CD14-positive monocyte (primary cell): ENCODE data around the gene HOXC9. TPM values are rescaled to one million over a fixed set of nuclear protein-coding genes. Genes with fewer than 3 reads are reported as not detected.
A peak's percentile ranks its signal among the peaks of the same experiment; 100 is the strongest.

Source experiments
- DNase-seq, 3 donors: peaks; one replicate each; pipeline ENCODE4 v3.0.0-alpha.2; 2011 to 2022
- H2AFZ ChIP-seq: 2 replicates; pipeline ENCODE4 v1.6.0; 2012; ENCODE audit warnings: mild to moderate bottlenecking, low read depth, low read length, inconsistent platforms; ENCODE audit not compliant: insufficient read depth, poor library complexity, severe bottlenecking
- H3K27ac ChIP-seq, 2 donors: 1 replicate in 1 of 2; 2 replicates in 1 of 2; pipeline ENCODE4 v1.5.1; 2012 to 2013; ENCODE audit warnings: low read length in 2 of 2, control low read depth in 1 of 2, inconsistent platforms in 1 of 2, low read depth in 1 of 2, mild to moderate bottlenecking in 1 of 2
- H3K27me3 ChIP-seq, 2 donors: one replicate each; pipeline versions ENCODE4 v1.6.0 to v1.6.1; 2011 to 2013; ENCODE audit warnings: low read length in 2 of 2; ENCODE audit not compliant: control insufficient read depth in 2 of 2, insufficient read depth in 2 of 2
- H3K36me3 ChIP-seq, 2 donors: replicated peaks in 1 of 2; 1 replicate in 1 of 2; 2 replicates in 1 of 2; pipeline versions ENCODE4 v1.5.1 to v1.6.1; 2012 to 2013; ENCODE audit warnings: low read length in 2 of 2, control low read depth in 1 of 2, inconsistent platforms in 1 of 2, mild to moderate bottlenecking in 1 of 2; ENCODE audit not compliant: insufficient read depth in 2 of 2, control insufficient read depth in 1 of 2
- H3K4me1 ChIP-seq, 2 donors: 1 replicate in 1 of 2; 2 replicates in 1 of 2; pipeline versions ENCODE4 v1.5.1 to v1.6.1; 2012 to 2013; ENCODE audit warnings: low read length in 2 of 2, control low read depth in 1 of 2, inconsistent platforms in 1 of 2, mild to moderate bottlenecking in 1 of 2, moderate library complexity in 1 of 2; ENCODE audit not compliant: insufficient read depth in 2 of 2, control insufficient read depth in 1 of 2
- H3K4me2 ChIP-seq: replicated peaks from 2 replicates; pipeline ENCODE3; 2012; ENCODE audit warnings: low read length, moderate library complexity, mild to moderate bottlenecking; ENCODE audit not compliant: poor library complexity, severe bottlenecking; ENCODE audit errors: extremely low read depth
- H3K4me3 ChIP-seq, 3 experiments: fragments of 200-600 bp in 1 of 3; sonication (generic) in 1 of 3; replicated peaks in 1 of 3; 1 replicate in 2 of 3; 2 replicates in 1 of 3; pipeline ENCODE4 v1.5.1; 2011 to 2013; ENCODE audit warnings: low read length in 3 of 3, mild to moderate bottlenecking in 3 of 3, control low read depth in 2 of 3, low read depth in 2 of 3, inconsistent platforms in 1 of 3, moderate library complexity in 1 of 3
- H3K79me2 ChIP-seq: 2 replicates; pipeline ENCODE4 v1.6.0; 2012; ENCODE audit warnings: mild to moderate bottlenecking, control low read depth, inconsistent platforms, low read length, moderate library complexity; ENCODE audit not compliant: insufficient read depth
- H3K9ac ChIP-seq: 2 replicates; pipeline ENCODE4 v1.6.0; 2017; ENCODE audit warnings: low read length, mild to moderate bottlenecking; ENCODE audit not compliant: insufficient read depth, poor library complexity, severe bottlenecking
- H3K9me3 ChIP-seq, 2 donors: replicated peaks in 1 of 2; 1 replicate in 1 of 2; 2 replicates in 1 of 2; pipeline versions ENCODE4 v1.5.1 to v1.6.1; 2012 to 2013; ENCODE audit warnings: low read length in 2 of 2, control low read depth in 1 of 2; ENCODE audit not compliant: control insufficient read depth in 1 of 2, insufficient read depth in 1 of 2
- H4K20me1 ChIP-seq: 2 replicates; pipeline ENCODE4 v1.6.0; 2012; ENCODE audit warnings: mild to moderate bottlenecking, low read length, control low read depth, moderate library complexity; ENCODE audit not compliant: insufficient read depth
- H3K27ac Mint-ChIP-seq, 7 donors: one replicate each; pipeline ENCODE4 v1.8.0; 2020; ENCODE audit warnings: mild to moderate bottlenecking in 7 of 7, mixed read lengths in 7 of 7, moderate library complexity in 6 of 7, inconsistent platforms in 2 of 7
- H3K27me3 Mint-ChIP-seq, 3 donors: one replicate each; pipeline ENCODE4 v1.8.0; 2021 to 2022; ENCODE audit warnings: low read depth in 3 of 3, mild to moderate bottlenecking in 3 of 3, mixed read lengths in 3 of 3, moderate library complexity in 3 of 3, inconsistent platforms in 1 of 3
- H3K36me3 Mint-ChIP-seq, 2 donors: one replicate each; pipeline ENCODE4 v1.8.0; 2020; ENCODE audit warnings: mixed read lengths in 2 of 2, inconsistent platforms in 1 of 2, mild to moderate bottlenecking in 1 of 2
- H3K4me1 Mint-ChIP-seq: one replicate; pipeline ENCODE4 v1.8.0; 2020; ENCODE audit warnings: mild to moderate bottlenecking, mixed read lengths
- H3K4me3 Mint-ChIP-seq, 2 donors: one replicate each; pipeline ENCODE4 v1.8.0; 2020; ENCODE audit warnings: mild to moderate bottlenecking in 2 of 2, mixed read lengths in 2 of 2, moderate library complexity in 1 of 2
- H3K9me3 Mint-ChIP-seq, 7 donors: one replicate each; pipeline ENCODE4 v1.8.0; 2020 to 2022; ENCODE audit warnings: mixed read lengths in 7 of 7, mild to moderate bottlenecking in 6 of 7, moderate library complexity in 6 of 7, inconsistent platforms in 2 of 7
- CTCF ChIP-seq: fragments of 200-600 bp; IDR thresholded peaks from one replicate; pipeline ENCODE4 v1.8.0; 2022; ENCODE audit warnings: antibody characterized with exemption, mild to moderate bottlenecking
- WGBS: methylation state at CpG from one replicate; pipeline ENCODE4 v1.1.5; 2013; ENCODE audit warnings: missing lambda C conversion rate; ENCODE audit not compliant: insufficient coverage; 5-methylcytosine and 5-hydroxymethylcytosine counted together
- intact Hi-C, 2 donors: fragments of 100-400 bp; cut with micrococcal nuclease; formaldehyde crosslinking; loops; one replicate each; pipeline versions ENCODE4 v1.15.0 to v1.15.1; 2023
- polyA minus RNA-seq: library from RNA; depleted of rRNA, polyadenylated mRNA; stranded (reverse); fragments of >200 nt; gene quantifications from 2 replicates; pipeline ENCODE4 v1.2.3, GENCODE V29; 2012
- polyA plus RNA-seq, 3 donors: library from polyadenylated mRNA; depleted of rRNA in 1 of 3; unstranded in 2 of 3; stranded (reverse) in 1 of 3; fragments of 300-500 nt in 2 of 3; fragments of >200 nt in 1 of 3; fragmentation: Illumina TruSeq in 2 of 3; gene quantifications; 1 replicate in 2 of 3; 2 replicates in 1 of 3; pipeline ENCODE4 v1.2.3, GENCODE V29; 2012 to 2021
- total RNA-seq, 12 experiments: library from RNA in 1 of 12; stranded (reverse) in 1 of 12; fragments of 120-200 nt in 1 of 12; gene quantifications; one replicate each; pipeline ENCODE4 v1.2.4 and lab custom pipeline; 2013 to 2026; ENCODE audit warnings: mixed read lengths in 6 of 12, inconsistent platforms in 1 of 12

HOXC9 gene
- not detected for total RNA-seq (2013)
- polyA plus RNA-seq (not detected), polyA minus RNA-seq (not detected in 2 replicates), total RNA-seq (lab: John Stamatoyannopoulos, UW) (0 to 0.81 (median 0) reads per million in 11 experiments)

- Histone ChIP-seq H2AFZ (peak within 1 kb of the TSS; percentile 13), H3K4me2 (peak within 1 kb of the TSS; percentile 24), H3K27me3 (peaks cover 93 to 100% of the 10 kb centered on the region in 2 donors), H3K9ac (no peak within 1 kb of the TSS), H3K4me1 (peaks cover 13 to 23% of the 10 kb centered on the region in 2 donors), H3K79me2 (no peaks in the 10 kb centered on the region), H3K4me3 (no peak within 1 kb of the TSS), H3K27ac (no peak within 1 kb of the TSS), H3K36me3 (no peaks in the 10 kb centered on the region), H3K9me3 (peaks cover 3 to 59% of the 10 kb centered on the region in 2 donors), H4K20me1 (no peaks in the 10 kb centered on the region)
- TF ChIP-seq CTCF = no peak
- peaks cover 98 to 100% (median 100%) of the 10 kb centered on the region in 3 donors for H3K27me3 Mint-ChIP-seq
- peaks cover 0 to 50% (median 22%) of the 10 kb centered on the region in 7 donors for H3K9me3 Mint-ChIP-seq
- H3K27ac Mint-ChIP-seq = no peak within 1 kb of the TSS
- peaks cover 3 to 16% of the 10 kb centered on the region in 2 donors for H3K36me3 Mint-ChIP-seq
- H3K4me1 Mint-ChIP-seq = peaks cover 18% of the 10 kb centered on the region
- 3% methylated on average over 79 of the region's 87 CpGs for WGBS
- DNase-seq = no peak
- H3K4me3 Mint-ChIP-seq = peak within 1 kb of the TSS in 1 of 2 donors; percentile 74
- intact Hi-C loops = no loop called here
Measured at GRCh38 chr12:54000116-54001114, at the start of gene HOXC9. HOXC9 (plus strand) TSS chr12:54000161; CDS start chr12:54000189, 28 bp downstream.

GRCh38 chr12:53950437-53950773, 49.6 kb upstream of the HOXC9 start:
- peak overlapping the region in 1 of 2 donors; percentile 75 for H3K4me3 Mint-ChIP-seq
- Histone ChIP-seq H2AFZ (no peak overlapping the region), H3K9ac (no peak overlapping the region), H3K4me2 (no peak overlapping the region), H3K4me1 (no peaks in the 10 kb centered on the region), H3K36me3 (no peaks in the 10 kb centered on the region), H3K4me3 (no peak overlapping the region), H3K27me3 (peaks cover 90 to 99% of the 10 kb centered on the region in 2 donors), H3K27ac (no peak overlapping the region), H3K79me2 (no peaks in the 10 kb centered on the region), H4K20me1 (no peaks in the 10 kb centered on the region), H3K9me3 (peaks cover 3 to 85% of the 10 kb centered on the region in 2 donors)
- H3K4me1 Mint-ChIP-seq = peaks cover 3% of the 10 kb centered on the region
- H3K36me3 Mint-ChIP-seq = peaks cover under 1 to 6% of the 10 kb centered on the region in 2 donors
- H3K27ac Mint-ChIP-seq = no peak overlapping the region
- H3K9me3 Mint-ChIP-seq = peaks cover 0 to 49% (median 21%) of the 10 kb centered on the region in 7 donors
- DNase-seq = no peak
- H3K27me3 Mint-ChIP-seq = peaks cover 97 to 99% (median 97%) of the 10 kb centered on the region in 3 donors
- no peak for TF ChIP-seq CTCF
- intact Hi-C loops = loop anchor here in 1 of 2 donors (5.0 kb wide), 1 partner anchor 47 kb away; no protein-coding TSS in a partner anchor
- 0% methylated on average over 3 of the region's 10 CpGs for WGBS
